HG03342 (cell line): ENCODE results near the gene NKX2-3.

Source experiments
- ATAC-seq: cut with Tn5 transposase; IDR thresholded peaks from one replicate; pipeline ENCODE4 v1.9.1; 2021; ENCODE audit warnings: mild to moderate bottlenecking, moderate library complexity; ENCODE audit not compliant: unreplicated experiment

The NKX2-3 gene

GRCh38 chr10:99573790-99574189 lies 41.0 kb downstream of the NKX2-3 start:
- no peak for ATAC-seq

GRCh38 chr10:99579971-99580370 lies 47.2 kb downstream of the NKX2-3 start:
- ATAC-seq: no peak

- no peak for ATAC-seq
Measured at GRCh38 chr10:99582255-99582770, 49.6 kb downstream of the NKX2-3 start.

- no peak for ATAC-seq
Measured at GRCh38 chr10:99583687-99584086, 50.9 kb downstream of the NKX2-3 start.
